Measurements from ENCODE around the gene MYOM1.
"Not testable (repeated sequence)": the region's sequence is repeated elsewhere in the genome, so short reads cannot be mapped to it uniquely, and the experiment has no call there.

The MYOM1 gene

GRCh38 chr18:3044931-3045698 lies 174.7 kb downstream of the MYOM1 start:
- Histone ChIP-seq H3K27me3 (no peaks in the 10 kb centered on the region), H4K20me1 (no peaks in the 10 kb centered on the region), H3K4me1 (peaks cover 10% of the 10 kb centered on the region), H3K9ac (no peak overlapping the region), H3K4me3 (no peak overlapping the region), H3K27ac (no peak overlapping the region), H3K9me3 (no peaks in the 10 kb centered on the region), H3K36me3 (no peaks in the 10 kb centered on the region), H3K4me2 (no peak overlapping the region)
- no peak for TF ChIP-seq Cebpa-rat (IDR thresholded peaks at IDR 0.05)

GRCh38 chr18:3042379-3042778 lies 177.4 kb downstream of the MYOM1 start:
- Histone ChIP-seq H3K9ac (no peak overlapping the region), H3K4me3 (no peak overlapping the region), H4K20me1 (no peaks in the 10 kb centered on the region), H3K27ac (no peak overlapping the region), H3K4me2 (no peak overlapping the region), H3K4me1 (peaks cover 3% of the 10 kb centered on the region), H3K27me3 (no peaks in the 10 kb centered on the region), H3K36me3 (no peaks in the 10 kb centered on the region), H3K9me3 (no peaks in the 10 kb centered on the region)
- no peak for TF ChIP-seq Cebpa-rat (IDR thresholded peaks at IDR 0.05)

- Histone ChIP-seq H3K27me3 (no peaks in the 10 kb centered on the region), H3K9me3 (no peaks in the 10 kb centered on the region; the same call in 1 of the 2 replicates), H3K4me3 (no peak overlapping the region), H3K9ac (no peak overlapping the region), H3K4me1 (peaks cover 7% of the 10 kb centered on the region), H3K27ac (no peak overlapping the region), H4K20me1 (no peaks in the 10 kb centered on the region), H3K36me3 (no peaks in the 10 kb centered on the region), H3K4me2 (no peak overlapping the region)
- TF ChIP-seq Cebpa-rat (IDR thresholded peaks at IDR 0.05) = no peak
These were observed 177.9 kb downstream of the MYOM1 start for GRCh38 chr18:3041843-3042242.

GRCh38 chr18:3040881-3041280 lies 178.9 kb downstream of the MYOM1 start:
- Histone ChIP-seq H3K27me3 (no peaks in the 10 kb centered on the region), H3K4me2 (no peak overlapping the region), H3K4me3 (no peak overlapping the region), H4K20me1 (no peaks in the 10 kb centered on the region), H3K36me3 (no peaks in the 10 kb centered on the region), H3K9me3 (no peaks in the 10 kb centered on the region; the same call in 1 of the 2 replicates), H3K4me1 (peaks cover 16% of the 10 kb centered on the region), H3K27ac (no peak overlapping the region), H3K9ac (no peak overlapping the region)
- no peak for TF ChIP-seq Cebpa-rat (IDR thresholded peaks at IDR 0.05)

- Histone ChIP-seq H3K4me1 (peaks cover 16% of the 10 kb centered on the region), H3K27me3 (no peaks in the 10 kb centered on the region), H3K9me3 (no peaks in the 10 kb centered on the region; the same call in 1 of the 2 replicates), H3K36me3 (no peaks in the 10 kb centered on the region), H3K9ac (no peak overlapping the region), H3K4me2 (no peak overlapping the region), H3K27ac (no peak overlapping the region), H3K4me3 (no peak overlapping the region), H4K20me1 (no peaks in the 10 kb centered on the region)
- TF ChIP-seq Cebpa-rat (IDR thresholded peaks at IDR 0.05) = no peak
These were observed 179.6 kb downstream of the MYOM1 start for GRCh38 chr18:3040173-3040572.

- Histone ChIP-seq H3K27ac (no peak overlapping the region), H3K36me3 (no peaks in the 10 kb centered on the region), H3K4me2 (peak overlapping the region; percentile 26; the same call in 1 of the 2 replicates), H4K20me1 (no peaks in the 10 kb centered on the region), H3K4me1 (peaks cover 16% of the 10 kb centered on the region), H3K9me3 (no peaks in the 10 kb centered on the region; the same call in 1 of the 2 replicates), H3K27me3 (no peaks in the 10 kb centered on the region), H3K9ac (no peak overlapping the region), H3K4me3 (no peak overlapping the region)
- no peak for TF ChIP-seq Cebpa-rat (IDR thresholded peaks at IDR 0.05)
These were observed 182.3 kb downstream of the MYOM1 start for GRCh38 chr18:3037423-3037915.

GRCh38 chr18:3036108-3036507 lies 183.7 kb downstream of the MYOM1 start:
- no peak overlapping the region; the same call in 1 of the 2 replicates for H3K4me2 ChIP-seq
- H3K4me1 ChIP-seq = peaks cover 21% of the 10 kb centered on the region
- H3K27me3 ChIP-seq = no peaks in the 10 kb centered on the region
- H3K9me3 ChIP-seq = no peaks in the 10 kb centered on the region; the same call in 1 of the 2 replicates
- H3K27ac ChIP-seq = no peak overlapping the region
- H3K36me3 ChIP-seq = no peaks in the 10 kb centered on the region
- H3K9ac ChIP-seq = no peak overlapping the region
- no peaks in the 10 kb centered on the region for H4K20me1 ChIP-seq
- H3K4me3 ChIP-seq = no peak overlapping the region
- no peak for TF ChIP-seq Cebpa-rat (IDR thresholded peaks at IDR 0.05)

- no peak for TF ChIP-seq Cebpa-rat (IDR thresholded peaks at IDR 0.05)
- no peaks in the 10 kb centered on the region for H3K27me3 ChIP-seq
- H3K4me1 ChIP-seq = peaks cover 24% of the 10 kb centered on the region
- H4K20me1 ChIP-seq = no peaks in the 10 kb centered on the region
- no peak overlapping the region for H3K4me3 ChIP-seq
- H3K9ac ChIP-seq = no peak overlapping the region
- no peaks in the 10 kb centered on the region; the same call in 1 of the 2 replicates for H3K9me3 ChIP-seq
- no peak overlapping the region for H3K27ac ChIP-seq
- no peak overlapping the region for H3K4me2 ChIP-seq
- H3K36me3 ChIP-seq = no peaks in the 10 kb centered on the region
These were observed 184.1 kb downstream of the MYOM1 start for GRCh38 chr18:3035635-3036034.

GRCh38 chr18:3032721-3033120 lies 187.0 kb downstream of the MYOM1 start:
- Histone ChIP-seq H3K4me3 (no peak overlapping the region), H3K4me2 (no peak overlapping the region), H3K4me1 (peaks cover 31% of the 10 kb centered on the region), H3K9ac (no peak overlapping the region), H3K9me3 (no peaks in the 10 kb centered on the region; the same call in 1 of the 2 replicates), H4K20me1 (no peaks in the 10 kb centered on the region), H3K36me3 (no peaks in the 10 kb centered on the region), H3K27ac (no peak overlapping the region), H3K27me3 (no peaks in the 10 kb centered on the region)
- TF ChIP-seq Cebpa-rat (IDR thresholded peaks at IDR 0.05) = no peak

- no peaks in the 10 kb centered on the region for H3K36me3 ChIP-seq
- peaks cover 16% of the 10 kb centered on the region for H3K4me1 ChIP-seq
- H3K27ac ChIP-seq = 0 out of 2 replicates have a peak overlapping the region, but pooled peaks have one; percentile 18
- H3K9ac ChIP-seq = no peak overlapping the region
- H4K20me1 ChIP-seq = no peaks in the 10 kb centered on the region
- TF ChIP-seq Cebpa-rat (IDR thresholded peaks at IDR 0.05) = no peak
- H3K27me3 ChIP-seq = no peaks in the 10 kb centered on the region
- 0 out of 2 replicates have a peak overlapping the region, but pooled peaks have one; percentile 17 for H3K4me2 ChIP-seq
- no peaks in the 10 kb centered on the region for H3K9me3 ChIP-seq
- no peak overlapping the region for H3K4me3 ChIP-seq
These were observed 190.4 kb downstream of the MYOM1 start for GRCh38 chr18:3029215-3029952.

GRCh38 chr18:3028115-3028514 lies 191.7 kb downstream of the MYOM1 start:
- H3K4me3 ChIP-seq, H4K20me1 ChIP-seq, H3K9me3 ChIP-seq, H3K27me3 ChIP-seq, H3K36me3 ChIP-seq, H3K4me2 ChIP-seq, H3K27ac ChIP-seq, H3K9ac ChIP-seq: not testable (repeated sequence)
- H3K4me1 ChIP-seq = peaks cover 16% of the 10 kb centered on the region
